Nephron (organoid): ENCODE measurements around the gene CENPP.

Source experiments
- H3K27ac Mint-ChIP-seq, 3 experiments: 2 replicates each; pipeline ENCODE4 v1.8.0; 2020; ENCODE audit warnings: mixed read lengths in 3 of 3, mild to moderate bottlenecking in 2 of 3, moderate library complexity in 1 of 3
- H3K27me3 Mint-ChIP-seq: 2 replicates; pipeline ENCODE4 v1.8.0; 2021; ENCODE audit warnings: low read depth, mild to moderate bottlenecking, moderate library complexity, mixed read lengths
- H3K36me3 Mint-ChIP-seq: 2 replicates; pipeline ENCODE4 v1.8.0; 2020; ENCODE audit warnings: low read depth, mixed read lengths
- H3K4me1 Mint-ChIP-seq: 2 replicates; pipeline ENCODE4 v1.8.0; 2020; ENCODE audit warnings: mixed read lengths
- H3K4me3 Mint-ChIP-seq, 3 experiments: 2 replicates each; pipeline ENCODE4 v1.8.0; 2020; ENCODE audit warnings: mild to moderate bottlenecking in 3 of 3, mixed read lengths in 3 of 3, moderate library complexity in 2 of 3
- H3K9me3 Mint-ChIP-seq: 2 replicates; pipeline ENCODE4 v1.8.0; 2020; ENCODE audit warnings: mixed read lengths
- TF ChIP-seq, protein P1 (sequence below), 3 experiments: fragments of 200-600 bp; sonication (generic); IDR thresholded peaks; one replicate each; pipeline ENCODE4 v1.5.0; 2021; ENCODE audit warnings: antibody characterized with exemption in 3 of 3; ENCODE audit not compliant: unreplicated experiment in 3 of 3

CENPP gene

DNA sequence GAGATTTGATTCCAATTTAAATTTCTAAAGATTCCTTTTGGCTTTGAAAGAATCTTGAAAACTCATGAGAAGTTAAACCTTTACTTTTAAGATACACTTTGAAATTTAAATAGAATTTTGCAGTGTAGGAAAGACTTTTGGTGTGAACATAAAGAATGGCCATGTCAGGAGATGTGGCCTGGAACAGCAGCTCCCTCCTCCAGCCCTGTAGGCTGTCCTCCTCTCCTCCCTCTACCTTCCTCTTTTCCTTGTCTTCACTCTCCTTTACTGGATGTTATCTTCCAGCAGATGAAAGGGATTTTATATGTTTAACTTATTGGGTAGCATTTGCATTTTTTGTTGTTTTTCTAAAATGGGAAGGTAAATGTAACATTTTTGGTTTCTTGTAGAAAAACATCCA is 137.6 kb downstream of the CENPP start:
- Mint-ChIP-seq H3K9me3 (no peaks in the 10 kb centered on the region), H3K4me3 (no peak overlapping the region), H3K27ac (no peak overlapping the region), H3K36me3 (no peaks in the 10 kb centered on the region), H3K4me1 (peaks cover 5% of the 10 kb centered on the region), H3K27me3 (peaks cover 3% of the 10 kb centered on the region)
- TF ChIP-seq, protein P1, sequence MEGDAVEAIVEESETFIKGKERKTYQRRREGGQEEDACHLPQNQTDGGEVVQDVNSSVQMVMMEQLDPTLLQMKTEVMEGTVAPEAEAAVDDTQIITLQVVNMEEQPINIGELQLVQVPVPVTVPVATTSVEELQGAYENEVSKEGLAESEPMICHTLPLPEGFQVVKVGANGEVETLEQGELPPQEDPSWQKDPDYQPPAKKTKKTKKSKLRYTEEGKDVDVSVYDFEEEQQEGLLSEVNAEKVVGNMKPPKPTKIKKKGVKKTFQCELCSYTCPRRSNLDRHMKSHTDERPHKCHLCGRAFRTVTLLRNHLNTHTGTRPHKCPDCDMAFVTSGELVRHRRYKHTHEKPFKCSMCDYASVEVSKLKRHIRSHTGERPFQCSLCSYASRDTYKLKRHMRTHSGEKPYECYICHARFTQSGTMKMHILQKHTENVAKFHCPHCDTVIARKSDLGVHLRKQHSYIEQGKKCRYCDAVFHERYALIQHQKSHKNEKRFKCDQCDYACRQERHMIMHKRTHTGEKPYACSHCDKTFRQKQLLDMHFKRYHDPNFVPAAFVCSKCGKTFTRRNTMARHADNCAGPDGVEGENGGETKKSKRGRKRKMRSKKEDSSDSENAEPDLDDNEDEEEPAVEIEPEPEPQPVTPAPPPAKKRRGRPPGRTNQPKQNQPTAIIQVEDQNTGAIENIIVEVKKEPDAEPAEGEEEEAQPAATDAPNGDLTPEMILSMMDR (IDR thresholded peaks at IDR 0.05; ENCODE audit: unreplicated experiment in 3 of 3): no peak

DNA sequence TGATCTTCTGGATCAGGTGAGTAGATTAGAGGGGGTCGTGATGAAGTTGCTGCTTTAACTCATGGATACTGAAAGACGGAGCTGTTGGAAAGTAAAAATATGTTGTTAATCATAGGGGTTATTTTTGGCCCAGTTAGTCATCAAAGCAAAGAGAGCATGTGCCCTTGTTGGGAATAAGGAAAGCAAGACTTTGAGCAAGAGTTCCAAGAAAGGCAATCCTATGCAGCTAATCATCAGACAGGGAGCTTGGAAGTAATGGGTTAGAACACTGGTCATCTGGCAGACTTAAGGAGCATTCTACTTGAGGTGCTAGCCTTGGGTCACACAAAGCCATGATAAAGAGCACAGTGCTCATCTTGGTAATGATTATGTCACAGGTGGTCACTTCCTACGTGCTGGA is 138.2 kb downstream of the CENPP start:
- H3K4me1 Mint-ChIP-seq: peaks cover 5% of the 10 kb centered on the region
- peaks cover 3% of the 10 kb centered on the region for H3K27me3 Mint-ChIP-seq
- H3K36me3 Mint-ChIP-seq: no peaks in the 10 kb centered on the region
- no peak overlapping the region for H3K27ac Mint-ChIP-seq
- no peaks in the 10 kb centered on the region for H3K9me3 Mint-ChIP-seq
- H3K4me3 Mint-ChIP-seq: no peak overlapping the region
- TF ChIP-seq, protein P1 (IDR thresholded peaks at IDR 0.05; ENCODE audit: unreplicated experiment in 3 of 3): no peak

DNA sequence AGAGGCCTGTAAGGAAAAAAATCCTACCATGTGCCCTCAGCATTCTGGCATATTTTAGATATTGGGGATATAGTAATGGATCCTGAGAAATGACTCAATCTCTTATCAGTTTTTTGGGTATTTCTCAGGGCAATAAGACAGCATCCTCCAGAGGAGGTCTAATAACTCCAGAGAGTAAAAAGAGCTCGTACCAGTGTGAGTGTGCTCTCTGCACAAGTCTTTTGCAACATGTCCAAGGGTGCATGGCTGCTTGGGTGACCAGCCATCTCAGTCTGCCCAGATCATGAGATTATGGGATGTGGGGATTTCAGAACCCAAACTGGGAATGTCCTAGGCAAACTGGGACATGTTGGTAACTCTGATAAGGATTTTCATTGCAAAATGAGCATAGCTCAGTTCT is 141.3 kb downstream of the CENPP start:
- no peaks in the 10 kb centered on the region for H3K9me3 Mint-ChIP-seq
- no peaks in the 10 kb centered on the region for H3K36me3 Mint-ChIP-seq

DNA sequence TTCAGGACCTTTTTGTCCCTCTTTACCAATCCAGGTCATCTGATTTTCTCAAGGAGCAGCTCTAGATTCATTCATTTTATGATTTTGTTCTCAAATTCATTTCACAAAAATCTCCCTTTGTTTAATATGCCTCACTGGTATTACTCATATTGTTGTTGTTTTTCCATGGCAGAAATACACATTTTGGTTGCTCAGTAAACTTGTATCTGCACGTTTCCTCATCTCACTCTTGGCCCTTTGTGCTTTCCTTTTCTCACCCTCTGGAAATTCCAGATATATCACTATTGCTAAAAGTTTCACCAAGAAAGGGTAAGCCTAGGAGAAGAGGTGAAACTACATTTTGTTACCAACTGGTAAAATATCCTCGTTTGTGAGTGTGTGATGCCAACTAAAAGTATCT is 141.8 kb downstream of the CENPP start:
- TF ChIP-seq, protein P1 (IDR thresholded peaks at IDR 0.05; ENCODE audit: unreplicated experiment in 3 of 3): no peak
- no peaks in the 10 kb centered on the region for H3K27me3 Mint-ChIP-seq
- H3K4me1 Mint-ChIP-seq: peaks cover 5% of the 10 kb centered on the region

More for the DNA sequence above, 141.3 kb downstream of the CENPP start:
- TF ChIP-seq, protein P1 (IDR thresholded peaks at IDR 0.05; ENCODE audit: unreplicated experiment in 3 of 3): no peak
- no peak overlapping the region for H3K27ac Mint-ChIP-seq
- H3K27me3 Mint-ChIP-seq: no peaks in the 10 kb centered on the region
- peaks cover 5% of the 10 kb centered on the region for H3K4me1 Mint-ChIP-seq
- H3K4me3 Mint-ChIP-seq: no peak overlapping the region

DNA sequence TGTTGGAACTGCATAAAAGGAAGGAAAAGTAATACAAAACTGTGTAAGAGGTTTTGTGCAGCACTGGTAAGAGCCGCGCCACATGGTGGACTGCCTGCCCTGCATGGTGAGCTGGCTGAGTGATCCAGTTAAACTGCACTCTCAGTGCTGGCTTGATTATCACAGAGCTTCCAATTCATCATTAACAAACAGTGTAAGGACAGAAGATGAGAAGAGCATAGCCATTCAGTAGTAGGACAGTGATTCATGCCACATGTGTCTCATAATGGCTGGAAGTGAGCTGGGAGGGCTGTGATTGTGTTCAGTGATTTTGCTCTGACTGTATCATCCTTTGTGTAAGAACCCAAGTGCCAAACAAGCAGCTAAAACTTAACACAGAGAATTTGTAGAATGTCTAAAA is 142.5 kb downstream of the CENPP start:
- TF ChIP-seq, protein P1 (IDR thresholded peaks at IDR 0.05; ENCODE audit: unreplicated experiment in 3 of 3): no peak
- no peaks in the 10 kb centered on the region for H3K36me3 Mint-ChIP-seq
- no peaks in the 10 kb centered on the region for H3K9me3 Mint-ChIP-seq
- no peak overlapping the region for H3K27ac Mint-ChIP-seq
- no peaks in the 10 kb centered on the region for H3K27me3 Mint-ChIP-seq
- H3K4me3 Mint-ChIP-seq: no peak overlapping the region
- peaks cover 5% of the 10 kb centered on the region for H3K4me1 Mint-ChIP-seq

More for the DNA sequence above, 141.8 kb downstream of the CENPP start:
- H3K4me3 Mint-ChIP-seq: no peak overlapping the region
- H3K27ac Mint-ChIP-seq: no peak overlapping the region
- H3K9me3 Mint-ChIP-seq: no peaks in the 10 kb centered on the region
- no peaks in the 10 kb centered on the region for H3K36me3 Mint-ChIP-seq

DNA sequence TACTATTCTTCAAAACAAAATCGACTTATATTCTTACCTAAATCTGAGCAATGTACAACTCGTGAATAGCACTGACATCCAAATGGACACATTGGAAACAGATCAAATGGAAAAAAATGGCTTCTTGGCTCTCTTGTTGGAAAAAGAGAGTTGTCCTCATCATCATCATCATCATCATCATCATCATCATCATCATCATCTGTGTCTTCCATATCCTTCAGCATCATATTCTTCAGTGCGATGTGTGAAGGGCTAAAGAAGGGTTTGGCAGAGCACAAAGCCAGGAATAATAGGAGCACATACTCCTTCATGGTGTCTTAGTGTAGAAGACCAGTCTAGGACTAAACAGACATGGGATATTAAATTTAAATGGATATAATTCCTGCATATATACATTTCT is 148.8 kb downstream of the CENPP start:
- no peaks in the 10 kb centered on the region for H3K27me3 Mint-ChIP-seq
- H3K27ac Mint-ChIP-seq: no peak overlapping the region
- peaks cover 3% of the 10 kb centered on the region for H3K4me1 Mint-ChIP-seq
- H3K36me3 Mint-ChIP-seq: no peaks in the 10 kb centered on the region
- TF ChIP-seq, protein P1 (IDR thresholded peaks at IDR 0.05; ENCODE audit: unreplicated experiment in 3 of 3): no peak
- H3K4me3 Mint-ChIP-seq: no peak overlapping the region
- H3K9me3 Mint-ChIP-seq: no peaks in the 10 kb centered on the region
